Liver (tissue), 9 donors: ENCODE measurements around the gene DTL. TPM values are rescaled to one million over a fixed set of nuclear protein-coding genes. Genes with fewer than 3 reads are reported as not detected.

Source experiments
- DNase-seq: peaks from one replicate; pipeline ENCODE4 v3.0.0-alpha.2; 2017; ENCODE audit warnings: low spot score
- H3K27ac ChIP-seq, 2 donors: one replicate each; pipeline ENCODE4 v1.7.0; 2013; ENCODE audit warnings: inconsistent platforms in 2 of 2, low read length in 2 of 2, control low read depth in 1 of 2, low read depth in 1 of 2, mild to moderate bottlenecking in 1 of 2
- H3K27me3 ChIP-seq, 4 donors: one replicate each; pipeline versions ENCODE4 v1.6.1 to v1.7.0; 2013; ENCODE audit warnings: low read length in 3 of 4, inconsistent platforms in 1 of 4, mild to moderate bottlenecking in 1 of 4, moderate library complexity in 1 of 4; ENCODE audit not compliant: control insufficient read depth in 4 of 4, insufficient read depth in 4 of 4
- H3K36me3 ChIP-seq, 4 donors: one replicate each; pipeline versions ENCODE4 v1.6.1 to v1.7.0; 2013; ENCODE audit warnings: low read length in 3 of 4, mild to moderate bottlenecking in 3 of 4, low read depth in 1 of 4, moderate library complexity in 1 of 4; ENCODE audit not compliant: control insufficient read depth in 4 of 4, insufficient read depth in 3 of 4
- H3K4me1 ChIP-seq, 4 donors: one replicate each; pipeline versions ENCODE4 v1.6.1 to v1.7.0; 2013; ENCODE audit warnings: low read length in 3 of 4, mild to moderate bottlenecking in 3 of 4, moderate library complexity in 1 of 4; ENCODE audit not compliant: control insufficient read depth in 4 of 4, insufficient read depth in 4 of 4
- H3K4me3 ChIP-seq, 3 donors: one replicate each; pipeline versions ENCODE4 v1.6.1 to v1.7.0; 2013; ENCODE audit warnings: low read length in 3 of 3, control low read depth in 1 of 3, low read depth in 1 of 3, mild to moderate bottlenecking in 1 of 3
- H3K9ac ChIP-seq, 2 donors: one replicate each; pipeline ENCODE4 v1.7.0; 2013; ENCODE audit warnings: low read length in 2 of 2, mild to moderate bottlenecking in 2 of 2, moderate library complexity in 2 of 2, control low read depth in 1 of 2, low read depth in 1 of 2
- H3K9me3 ChIP-seq, 4 donors: one replicate each; pipeline versions ENCODE4 v1.6.1 to v1.7.0; 2013; ENCODE audit warnings: low read length in 3 of 4; ENCODE audit not compliant: control insufficient read depth in 4 of 4
- CTCF ChIP-seq: fragments of 150-350 bp; IDR thresholded peaks from 2 replicates; pipeline ENCODE4 v1.5.1; 2017; ENCODE audit warnings: improper control_type of control experiment, low read depth, low read length; ENCODE audit not compliant: missing input control
- FOXA2 ChIP-seq: IDR thresholded peaks from 2 replicates; pipeline ENCODE4 v1.6.1; 2016; ENCODE audit warnings: antibody characterized with exemption
- MAX ChIP-seq: IDR thresholded peaks from 2 replicates; pipeline ENCODE4 v1.6.1; 2016; ENCODE audit warnings: antibody characterized with exemption
- NR2F2 ChIP-seq: IDR thresholded peaks from 2 replicates; pipeline ENCODE4 v1.6.1; 2016; ENCODE audit warnings: antibody characterized with exemption
- RAD21 ChIP-seq, 2 donors: IDR thresholded peaks; 2 replicates each; pipeline ENCODE4 v1.6.1; 2016; ENCODE audit warnings: antibody characterized with exemption in 2 of 2, mild to moderate bottlenecking in 2 of 2
- REST ChIP-seq: IDR thresholded peaks from 2 replicates; pipeline ENCODE4 v1.6.1; 2016; ENCODE audit warnings: antibody characterized with exemption, mild to moderate bottlenecking
- RXRA ChIP-seq, 2 donors: IDR thresholded peaks; 2 replicates each; pipeline ENCODE4 v1.6.1; 2017 to 2018; ENCODE audit warnings: antibody characterized with exemption in 2 of 2, mild to moderate bottlenecking in 1 of 2
- TAF1 ChIP-seq: conservative IDR thresholded peaks from 2 replicates; pipeline ENCODE4 v1.6.1; 2016; ENCODE audit warnings: antibody characterized with exemption, mild to moderate bottlenecking
- YY1 ChIP-seq: IDR thresholded peaks from 2 replicates; pipeline ENCODE4 v1.6.1; 2016; ENCODE audit warnings: antibody characterized with exemption, mild to moderate bottlenecking
- WGBS: extraction: QIAGEN DNeasy Blood & Tissue Kit; methylation state at CpG from one replicate; pipeline ENCODE4 v1.1.7; 2013; 5-methylcytosine and 5-hydroxymethylcytosine counted together
- polyA plus RNA-seq, 2 donors: library from polyadenylated mRNA; stranded (reverse) in 1 of 2; unstranded in 1 of 2; fragments of 200-250 nt in 1 of 2; fragments of >200 nt in 1 of 2; fragmentation: Nextera tagmentation in 1 of 2; extraction: Ambion mirVana in 1 of 2; gene quantifications; one replicate each; pipeline versions ENCODE4 v1.2.1 to v1.2.3, GENCODE V29; 2013 to 2015
- total RNA-seq, 2 donors: library from RNA; depleted of rRNA; stranded (reverse); fragments of >200 nt; gene quantifications; one replicate each; pipeline ENCODE4 v1.2.3, GENCODE V29; 2014
- donor health status: healthy.
- donor health status: healthy.
- donor health status: healthy.
- donor health status: healthy.
- donor health status: healthy.

DTL gene
- total and polyA plus RNA-seq, 4 donors, result 0.17 to 17.9 (median 0.73) TPM

- WGBS, result 90% methylated on average over 5 of the region's 5 CpGs
- Histone ChIP-seq H3K9ac (no peak overlapping the region), H3K36me3 (no peaks in the 10 kb centered on the region), H3K27ac (no peak overlapping the region), H3K4me1 (no peaks in the 10 kb centered on the region), H3K9me3 (peaks cover 0 to under 1% (median 0%) of the 10 kb centered on the region in 4 donors), H3K27me3 (no peaks in the 10 kb centered on the region), H3K4me3 (no peak overlapping the region)
- TF ChIP-seq FOXA2 (no peak), REST (no peak), RXRA (IDR thresholded peaks at IDR 0.05) (no peak), RAD21 (IDR thresholded peaks at IDR 0.05) (peak; percentile 77 to 88), CTCF (peak; percentile 63)
- no peak for DNase-seq
Measured at GRCh38 chr1:212062832-212063438, 27.4 kb downstream of the DTL start.

GRCh38 chr1:212067787-212068186 lies 32.2 kb downstream of the DTL start:
- Histone ChIP-seq H3K9me3 (no peaks in the 10 kb centered on the region), H3K27ac (no peak overlapping the region), H3K9ac (no peak overlapping the region), H3K36me3 (no peaks in the 10 kb centered on the region), H3K4me1 (no peaks in the 10 kb centered on the region), H3K4me3 (no peak overlapping the region), H3K27me3 (no peaks in the 10 kb centered on the region)
- no peak for TF ChIP-seq TAF1
- TF ChIP-seq RAD21 (IDR thresholded peaks at IDR 0.05), result peak in 1 of 2 donors; percentile 8
- peak; percentile 98 for TF ChIP-seq NR2F2
- peak in 1 of 2 donors; percentile 24 for TF ChIP-seq RXRA (IDR thresholded peaks at IDR 0.05)
- WGBS, result 90% methylated on average over 3 of the region's 3 CpGs
- DNase-seq, result no peak

- no peaks in the 10 kb centered on the region for H3K27me3 ChIP-seq
- no peaks in the 10 kb centered on the region for H3K9me3 ChIP-seq
- no peak for DNase-seq
- H3K4me3 ChIP-seq, result no peak overlapping the region
- no peak overlapping the region for H3K27ac ChIP-seq
- no peak overlapping the region for H3K9ac ChIP-seq
- TF ChIP-seq YY1, result no peak
- no peak for TF ChIP-seq MAX
- peak in 1 of 2 donors; percentile 16 for TF ChIP-seq RXRA (IDR thresholded peaks at IDR 0.05)
- peak; percentile 5 for TF ChIP-seq FOXA2
- peak; percentile 99 for TF ChIP-seq RAD21 (IDR thresholded peaks at IDR 0.05)
- peak; percentile 83 for TF ChIP-seq CTCF
- no peak for TF ChIP-seq TAF1
- no peaks in the 10 kb centered on the region for H3K36me3 ChIP-seq
- H3K4me1 ChIP-seq, result no peaks in the 10 kb centered on the region
Measured at GRCh38 chr1:212070720-212071302, 35.3 kb downstream of the DTL start.
